Activated CD8-positive, alpha-beta memory T cell treated with anti-CD3 and anti-CD28 coated beads, Interleukin-2, amount 50 U/mL, for 24 hours (primary cell): Measurements from ENCODE around the gene SLC28A1.

Experiments
- DNase-seq: peaks from one replicate; pipeline ENCODE4 v3.0.0-alpha.2; 2020; ENCODE audit errors: extremely low read depth

SLC28A1 gene

DNA sequence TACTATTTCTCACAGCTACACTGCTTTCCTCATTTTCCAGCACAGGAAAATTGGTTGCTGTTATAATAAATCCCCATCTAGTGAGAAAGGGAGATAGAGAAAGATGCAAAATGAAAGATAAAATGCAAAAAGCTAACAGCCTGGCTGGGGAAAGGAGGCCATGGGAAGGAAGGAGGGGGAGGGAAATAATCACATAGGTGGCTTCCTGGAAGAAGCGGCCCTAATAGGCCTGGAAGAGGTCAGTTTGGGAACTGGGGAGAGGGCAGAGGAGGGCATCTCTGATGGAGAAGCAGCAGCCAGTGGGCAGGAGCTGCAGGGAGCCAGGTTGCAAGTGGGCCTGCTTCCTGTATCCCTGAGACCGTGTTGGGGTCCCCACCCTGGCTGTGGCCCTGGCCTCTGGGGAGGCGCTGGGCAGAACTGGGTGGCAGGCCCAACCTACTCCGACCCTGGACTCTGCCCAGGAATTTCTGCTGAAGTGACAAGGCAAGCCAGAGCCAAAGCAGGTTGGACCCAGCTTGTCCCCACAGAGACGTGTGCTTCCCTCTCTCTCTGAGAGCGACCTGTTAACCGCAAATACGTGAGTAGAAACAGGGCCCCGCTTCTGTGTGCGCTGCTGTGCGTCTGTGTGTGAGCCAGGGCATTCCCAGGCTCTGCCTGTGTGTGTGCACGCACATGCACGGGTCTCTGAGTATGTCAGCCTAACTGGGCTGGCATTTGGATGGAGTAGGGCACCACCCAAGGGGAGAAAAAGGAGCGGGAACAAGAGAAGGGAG is 1.9 kb downstream of the SLC28A1 start:
- no peak for DNase-seq

DNA sequence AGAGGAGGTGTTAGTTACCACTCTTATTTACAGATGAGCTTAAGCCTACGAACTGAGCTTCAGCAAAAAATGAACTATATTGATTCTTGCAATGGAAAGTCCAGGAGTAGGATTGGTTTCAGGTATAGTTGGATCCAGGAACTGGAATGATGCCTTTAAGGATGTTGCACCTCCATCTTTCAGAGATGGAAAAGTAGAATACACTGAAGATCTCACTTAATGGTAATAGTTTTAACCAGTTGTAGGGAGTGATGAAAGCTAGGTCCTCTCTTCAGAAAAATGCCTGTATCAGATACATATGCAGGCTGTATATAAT is 2.5 kb downstream of the SLC28A1 start:
- DNase-seq: no peak

DNA sequence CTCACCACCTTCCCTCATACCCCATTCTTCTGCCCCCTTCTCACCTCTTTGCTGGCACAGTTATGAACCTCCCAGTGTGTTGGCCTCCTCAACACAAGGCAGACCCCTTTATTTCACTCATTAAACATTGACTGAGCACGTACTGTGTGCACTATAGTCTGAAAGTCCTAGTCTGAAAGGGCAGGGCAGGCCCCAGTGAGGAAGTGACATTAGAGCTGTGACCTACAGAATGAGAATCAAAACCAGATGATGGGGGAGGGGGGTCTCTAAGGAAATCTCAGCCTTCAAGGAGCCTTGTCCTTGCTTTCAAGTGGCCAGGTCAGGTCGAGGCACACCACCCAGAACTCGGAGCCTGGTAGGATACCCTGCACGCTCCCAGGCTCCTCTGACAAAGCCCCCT is 3.5 kb downstream of the SLC28A1 start:
- no peak for DNase-seq

DNA sequence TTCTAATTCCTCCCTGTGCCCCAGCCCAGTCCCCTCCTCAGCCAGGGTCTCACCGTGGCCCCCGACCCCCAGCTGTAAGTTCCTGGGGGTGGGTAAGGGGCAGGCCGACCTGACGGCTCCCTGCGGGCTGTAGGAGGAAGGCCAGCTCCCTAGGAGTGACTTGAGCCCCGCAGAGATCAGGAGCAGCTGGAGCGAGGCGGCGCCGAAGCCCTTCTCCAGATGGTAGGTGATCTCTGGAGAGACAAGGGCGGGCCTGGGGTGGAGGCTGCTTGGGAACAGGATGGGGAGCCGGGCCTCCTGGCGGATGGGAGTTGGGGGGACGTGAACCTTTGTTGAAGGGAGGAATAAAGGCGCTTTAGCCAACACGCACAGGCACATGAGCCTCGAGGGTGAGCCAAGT is 4.2 kb downstream of the SLC28A1 start:
- no peak for DNase-seq

DNA sequence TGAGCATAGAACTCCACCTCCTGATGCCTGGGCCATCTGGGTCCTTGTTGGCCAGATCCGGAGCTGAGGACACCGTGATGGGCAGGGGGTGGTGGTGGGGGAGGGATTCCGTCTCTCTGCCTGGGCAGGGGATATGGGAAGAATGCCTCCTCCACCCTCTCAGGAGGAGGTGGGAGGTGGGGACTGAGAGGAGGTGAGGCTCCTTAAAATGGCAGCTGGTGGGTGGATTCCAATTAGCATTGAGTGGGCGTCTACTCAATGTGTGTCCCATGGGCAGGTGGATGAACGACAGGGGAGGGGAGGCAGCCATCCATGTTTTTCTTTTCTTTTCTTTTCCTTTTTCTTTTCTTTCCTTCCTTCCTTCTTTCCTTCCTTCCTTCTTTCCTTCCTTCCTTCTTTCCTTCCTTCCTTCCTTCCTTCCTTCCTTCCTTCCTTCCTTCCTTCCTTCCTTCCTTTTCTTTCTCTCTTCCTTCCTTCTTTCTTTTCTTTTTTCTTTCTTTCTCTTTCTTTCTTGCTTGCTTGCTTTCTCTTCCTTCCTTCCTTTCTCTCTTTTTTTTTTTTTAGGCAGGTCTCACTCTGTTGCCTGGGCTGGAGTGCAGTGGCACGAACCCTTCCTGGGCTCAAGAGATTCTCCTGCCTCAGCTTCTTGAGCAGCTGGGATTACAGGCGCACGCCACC is 5.0 kb downstream of the SLC28A1 start:
- DNase-seq: no peak

DNA sequence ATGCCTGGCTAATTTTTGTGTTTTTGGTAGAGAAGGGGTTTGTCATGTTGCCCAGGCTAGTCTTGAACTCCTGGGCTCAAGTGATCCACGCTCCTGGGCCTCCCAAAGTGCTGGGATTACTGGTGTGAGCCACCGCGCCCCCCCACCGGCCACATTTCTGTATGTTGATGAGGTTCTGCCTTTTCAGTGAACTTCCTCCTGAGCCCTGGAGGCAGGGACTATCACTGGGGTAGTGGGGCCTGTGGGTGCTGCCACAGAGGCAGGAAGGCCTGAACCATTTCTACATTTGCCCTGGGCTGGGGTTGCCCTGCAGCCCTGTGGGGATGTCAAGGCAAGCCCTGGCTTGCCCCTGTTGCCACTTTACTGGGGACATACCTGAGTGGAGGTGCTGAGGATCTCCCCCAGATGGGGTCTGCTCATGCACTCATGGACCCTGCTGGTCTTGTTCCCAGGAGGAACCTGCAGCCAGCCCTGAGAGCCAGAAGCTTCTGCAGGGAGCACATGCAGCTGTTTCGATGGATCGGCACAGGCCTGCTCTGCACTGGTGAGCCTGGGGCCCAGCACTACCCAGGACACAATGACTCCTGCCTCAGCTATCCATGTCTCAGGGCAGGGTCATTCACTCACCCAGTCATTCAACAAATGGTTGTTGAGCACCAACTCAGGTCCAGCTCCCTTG is 5.7 kb downstream of the SLC28A1 start:
- no peak for DNase-seq

DNA sequence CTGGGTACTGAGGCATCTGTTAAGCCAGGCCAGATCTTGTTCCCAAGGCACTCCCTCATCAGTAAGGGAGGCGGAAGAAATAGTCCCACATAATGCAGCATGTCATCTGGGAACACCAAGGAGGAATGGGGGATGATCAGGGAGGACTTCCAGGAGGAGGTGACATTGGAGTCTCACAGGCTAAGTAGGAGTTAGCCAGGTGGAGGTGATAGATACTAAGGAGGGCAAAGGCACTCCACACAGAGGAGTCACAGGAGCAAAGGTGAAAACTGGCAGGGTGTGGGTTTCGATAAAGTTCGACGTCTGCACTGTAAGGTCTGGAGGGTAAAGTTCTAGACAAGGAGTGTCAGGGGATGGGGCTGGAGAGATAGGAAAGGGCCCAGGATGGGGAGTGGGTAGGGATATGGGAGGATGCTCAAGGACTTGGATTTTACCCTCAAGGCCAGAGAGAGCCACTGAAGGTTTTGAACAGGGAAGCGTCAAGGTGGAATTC is 6.3 kb downstream of the SLC28A1 start:
- DNase-seq: no peak

DNA sequence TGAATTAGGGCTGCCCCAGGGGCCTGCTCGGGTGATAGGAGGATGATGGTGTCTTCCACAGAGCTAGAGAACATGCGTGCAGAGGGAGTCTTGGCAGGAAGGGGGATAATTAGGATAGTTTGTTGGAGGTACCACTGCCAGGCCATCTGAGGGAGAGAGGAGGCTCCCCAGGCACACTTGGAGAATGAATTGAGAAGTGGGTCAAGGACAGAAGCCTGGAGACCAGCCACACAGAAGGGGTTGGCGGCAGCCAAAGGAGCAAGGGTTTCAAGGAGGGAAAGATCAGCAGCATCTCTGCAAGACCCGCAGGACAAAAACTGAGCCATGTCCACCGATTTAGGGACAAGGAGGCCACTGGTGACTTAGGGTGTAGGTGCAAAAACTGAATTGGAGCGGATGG is 6.9 kb downstream of the SLC28A1 start:
- DNase-seq: no peak

DNA sequence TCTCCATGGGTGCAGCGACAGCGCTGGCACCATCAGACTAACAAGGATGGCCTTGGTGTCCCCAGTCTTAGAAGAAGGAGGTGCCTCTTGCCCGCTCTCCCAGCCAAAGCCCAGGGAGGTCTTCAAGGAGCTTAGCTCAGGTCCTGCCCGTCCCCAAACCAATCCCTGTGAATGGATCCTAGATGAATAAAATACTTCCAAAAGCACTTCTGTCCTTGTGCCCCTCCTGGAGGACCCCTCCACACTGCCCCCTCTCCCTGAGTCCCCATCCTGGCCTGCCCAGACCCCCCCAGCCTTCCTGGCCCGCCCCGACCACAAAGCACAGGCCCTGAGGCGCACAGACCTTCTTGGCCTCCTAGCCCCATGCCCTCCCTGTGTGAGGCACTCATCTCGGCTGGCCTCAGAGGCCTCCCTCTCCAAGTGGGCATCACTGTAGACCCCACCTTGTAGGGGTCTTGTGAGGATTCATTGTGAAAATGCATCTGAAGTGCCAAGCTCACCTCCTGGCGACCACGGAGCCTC is 8.4 kb downstream of the SLC28A1 start:
- DNase-seq: no peak

DNA sequence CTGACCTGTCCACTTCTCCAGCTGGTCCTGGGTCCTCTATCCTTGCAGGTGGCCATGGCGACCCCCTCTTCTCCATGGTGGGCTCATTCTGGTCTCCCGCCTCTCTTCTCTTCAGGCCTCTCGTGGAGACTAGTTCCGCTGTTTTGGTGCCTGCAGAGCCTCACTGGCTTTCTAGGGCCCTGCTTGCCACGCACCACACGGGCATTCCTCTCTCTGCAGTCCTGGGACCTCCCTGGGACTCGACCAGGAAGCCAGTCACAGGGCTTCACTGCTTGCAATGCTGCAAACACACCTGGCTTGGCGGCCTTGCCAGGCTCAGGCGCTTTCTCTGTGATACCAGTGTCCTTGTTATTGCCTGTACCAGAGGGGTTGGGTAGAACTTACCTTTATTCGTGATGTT is 9.1 kb downstream of the SLC28A1 start:
- DNase-seq: no peak

DNA sequence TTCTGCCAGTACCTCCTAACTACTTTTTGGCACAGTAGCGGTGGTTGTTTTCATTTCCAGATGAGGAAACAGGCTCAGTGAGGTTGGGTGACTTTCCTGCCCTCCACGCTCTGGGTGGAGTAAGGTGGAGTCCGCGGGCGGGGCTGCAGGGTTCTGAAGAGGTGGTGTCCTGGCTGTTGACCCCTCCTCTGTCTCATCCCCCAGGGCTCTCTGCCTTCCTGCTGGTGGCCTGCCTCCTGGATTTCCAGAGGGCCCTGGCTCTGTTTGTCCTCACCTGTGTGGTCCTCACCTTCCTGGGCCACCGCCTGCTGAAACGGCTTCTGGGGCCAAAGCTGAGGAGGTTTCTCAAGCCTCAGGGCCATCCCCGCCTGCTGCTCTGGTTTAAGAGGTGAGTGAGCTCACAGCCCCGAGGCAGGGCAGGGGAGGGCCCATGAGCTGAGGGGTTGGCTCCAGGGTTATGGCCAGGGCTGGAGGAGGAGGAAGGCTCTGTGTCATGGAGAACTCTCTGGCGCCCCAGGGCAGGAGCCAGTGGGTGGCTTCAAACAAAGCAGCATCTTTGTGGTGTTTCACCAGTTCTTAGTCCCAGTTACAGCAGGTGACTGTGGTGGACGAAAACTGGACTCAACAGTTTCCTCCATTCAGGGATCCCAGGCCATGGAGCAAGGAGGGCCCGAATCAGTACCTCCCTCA is 10.4 kb downstream of the SLC28A1 start:
- no peak for DNase-seq

DNA sequence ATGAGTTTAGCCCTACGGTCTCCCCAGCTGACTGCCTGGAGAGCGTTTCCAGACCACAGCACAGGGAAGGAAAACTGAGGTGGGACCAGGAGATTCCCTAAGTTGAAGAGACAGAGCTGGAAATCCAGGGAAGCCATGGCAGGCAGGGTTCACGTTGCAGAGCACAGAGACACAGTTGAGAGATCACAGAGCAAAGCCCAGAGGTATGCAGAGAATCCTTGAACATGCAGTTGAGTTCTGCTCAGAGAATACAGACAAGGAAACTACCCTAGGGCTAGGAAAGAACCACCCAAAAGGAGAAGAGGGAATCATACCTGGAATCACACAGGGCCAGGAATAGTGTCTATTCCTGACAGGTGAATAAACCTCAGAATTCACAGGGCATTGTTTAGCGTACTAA is 14.3 kb downstream of the SLC28A1 start:
- no peak for DNase-seq

DNA sequence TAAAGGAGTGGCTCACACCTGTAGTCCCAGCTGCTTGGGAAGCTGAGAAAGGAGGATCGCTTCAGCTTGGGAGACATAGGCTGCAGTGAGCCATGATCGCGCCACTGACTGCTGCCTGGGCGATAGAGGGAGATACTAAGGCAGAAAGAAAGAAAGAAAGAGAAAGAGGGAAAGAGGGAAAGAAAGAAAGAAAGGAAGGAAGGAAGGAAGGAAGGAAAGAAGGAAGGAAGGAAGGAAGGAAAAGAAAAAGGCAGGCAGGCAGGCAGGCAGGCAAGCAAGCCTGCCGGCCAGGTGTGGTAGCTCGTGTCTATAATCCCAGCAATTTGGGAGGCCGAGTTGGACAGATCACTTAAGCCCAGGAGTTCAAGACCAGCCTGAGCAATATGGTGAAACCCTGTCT is 15.3 kb downstream of the SLC28A1 start:
- no peak for DNase-seq

DNA sequence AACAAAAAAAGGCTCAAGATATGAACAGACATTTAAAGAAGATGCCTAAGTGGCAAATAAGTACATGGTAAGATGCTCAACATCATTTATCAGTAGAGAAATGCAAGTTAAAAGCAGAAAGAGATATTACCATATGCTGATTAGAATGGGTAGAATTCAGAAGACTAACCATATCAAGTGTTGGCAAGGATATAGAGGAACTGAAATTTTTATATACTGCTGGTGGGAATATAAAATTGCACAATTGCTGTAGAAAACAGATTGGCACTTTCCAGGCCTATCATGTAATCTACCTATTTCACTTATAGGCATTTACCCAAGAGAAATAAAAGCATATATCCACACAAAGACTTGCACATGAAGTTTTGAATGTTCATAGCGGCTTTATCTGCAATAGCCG is 17.1 kb downstream of the SLC28A1 start:
- DNase-seq: no peak

DNA sequence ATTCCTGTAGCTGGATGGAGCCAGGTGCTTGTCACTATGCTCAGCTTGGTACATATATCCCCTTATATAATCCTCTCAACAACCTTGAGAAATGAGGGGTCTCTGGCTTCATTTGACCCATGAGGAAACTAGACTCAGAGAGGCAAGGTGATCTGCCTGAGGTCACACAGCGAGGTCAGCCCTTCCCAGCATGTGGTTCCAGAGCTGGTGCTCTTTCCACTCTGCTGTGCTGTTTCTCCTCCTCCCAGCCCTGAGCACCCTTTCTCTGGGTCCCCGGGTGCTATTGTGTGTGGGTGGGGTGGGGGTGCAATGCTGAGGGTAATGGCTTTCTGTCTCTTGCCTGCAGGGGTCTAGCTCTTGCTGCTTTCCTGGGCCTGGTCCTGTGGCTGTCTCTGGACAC is 19.3 kb downstream of the SLC28A1 start:
- no peak for DNase-seq

DNA sequence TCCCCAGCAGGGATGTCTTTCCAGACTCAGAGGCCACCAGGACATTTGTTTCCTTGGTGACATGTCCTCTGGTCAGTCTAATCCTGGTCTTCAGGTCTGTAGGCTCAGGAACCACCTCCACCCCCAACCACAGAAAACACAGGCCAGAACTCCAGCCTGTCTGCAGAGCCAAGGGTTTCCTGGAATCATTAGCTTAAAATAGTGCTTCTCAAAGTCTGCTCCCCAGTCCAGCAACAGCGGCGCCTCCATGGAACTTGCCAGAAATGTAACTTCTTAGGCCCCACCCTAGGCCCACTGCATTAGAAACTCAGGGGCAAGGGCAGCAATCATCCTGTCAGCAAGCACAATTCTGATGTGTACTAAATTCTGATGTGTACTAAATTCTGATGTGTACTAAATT is 20.0 kb downstream of the SLC28A1 start:
- no peak for DNase-seq

DNA sequence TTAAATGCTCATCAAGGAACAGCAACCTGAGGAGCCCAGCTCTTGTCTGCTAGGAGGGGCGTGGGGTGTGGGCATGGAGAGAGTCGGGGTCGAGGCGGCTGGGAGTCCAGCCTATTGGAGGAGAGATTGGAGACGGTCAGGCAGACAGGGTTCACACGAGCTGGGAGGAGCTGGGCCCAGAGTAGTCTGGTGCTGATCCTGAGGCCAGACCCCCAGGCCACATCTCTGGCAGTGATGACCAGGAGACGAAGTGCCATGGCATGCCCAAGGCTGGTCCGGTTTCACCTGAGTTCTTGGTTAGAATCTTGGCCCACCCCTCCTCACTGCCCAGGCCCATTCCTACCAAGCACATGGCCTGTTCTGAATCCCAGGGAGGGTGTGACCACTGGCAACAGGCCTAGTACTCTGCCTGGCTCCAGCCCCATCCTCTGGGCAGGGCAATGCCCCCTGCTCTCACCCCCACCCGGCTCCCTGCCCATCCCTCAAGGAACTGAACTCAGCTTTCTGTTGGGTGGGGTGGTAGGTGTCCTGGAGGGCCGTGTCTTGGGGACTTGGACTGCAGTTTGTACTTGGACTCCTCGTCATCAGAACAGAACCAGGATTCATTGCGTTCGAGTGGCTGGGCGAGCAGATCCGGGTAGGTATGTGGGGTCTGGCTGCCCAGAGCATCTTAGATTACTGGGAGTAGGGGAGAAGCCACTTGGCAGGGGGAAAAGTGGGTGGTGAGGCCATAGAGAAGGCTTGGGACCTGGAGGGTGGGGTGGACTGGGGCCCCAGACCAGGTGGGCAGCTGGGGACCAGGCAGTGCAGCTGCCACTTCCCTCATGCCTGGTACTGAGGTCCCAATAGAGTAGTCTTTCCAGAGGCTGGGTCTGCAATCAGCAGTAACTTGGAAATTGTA is 20.8 kb downstream of the SLC28A1 start:
- no peak for DNase-seq

DNA sequence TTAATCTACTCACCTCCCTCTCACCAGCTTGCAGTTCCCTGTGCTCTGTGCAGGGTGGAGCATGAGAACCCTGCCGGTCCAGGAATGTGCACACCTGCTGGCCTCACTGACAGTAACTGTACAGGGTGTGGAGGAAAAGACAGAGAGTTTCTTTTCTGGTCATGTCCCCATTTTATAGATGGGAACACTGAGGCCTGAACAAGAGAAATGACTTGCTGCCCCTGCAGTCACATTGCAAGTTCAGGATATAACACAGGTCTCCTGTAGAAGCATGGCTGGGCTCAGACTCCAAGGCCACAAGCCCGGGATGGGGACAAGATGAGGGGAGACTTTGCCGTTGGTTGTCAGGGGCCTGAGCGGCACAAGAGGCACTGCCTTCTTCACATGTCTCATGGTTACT is 23.3 kb downstream of the SLC28A1 start:
- no peak for DNase-seq

DNA sequence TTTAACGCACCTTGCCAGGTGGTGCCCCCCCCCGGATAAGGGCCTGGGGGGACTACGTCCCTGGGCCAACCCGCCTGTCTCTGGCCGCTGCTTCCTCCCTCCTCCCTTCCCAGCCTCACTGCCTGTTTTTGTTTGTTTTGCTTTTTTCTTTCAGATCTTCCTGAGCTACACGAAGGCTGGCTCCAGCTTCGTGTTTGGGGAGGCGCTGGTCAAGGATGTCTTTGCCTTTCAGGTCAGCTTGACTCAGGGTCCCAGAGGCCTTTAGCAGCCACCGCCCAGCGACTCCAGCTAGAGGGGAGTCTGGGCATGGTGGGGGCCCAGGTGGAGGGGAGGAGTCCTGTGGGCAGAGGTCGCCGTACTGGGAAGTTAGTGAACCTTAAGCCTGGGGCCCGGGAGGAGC is 24.1 kb downstream of the SLC28A1 start:
- no peak for DNase-seq

DNA sequence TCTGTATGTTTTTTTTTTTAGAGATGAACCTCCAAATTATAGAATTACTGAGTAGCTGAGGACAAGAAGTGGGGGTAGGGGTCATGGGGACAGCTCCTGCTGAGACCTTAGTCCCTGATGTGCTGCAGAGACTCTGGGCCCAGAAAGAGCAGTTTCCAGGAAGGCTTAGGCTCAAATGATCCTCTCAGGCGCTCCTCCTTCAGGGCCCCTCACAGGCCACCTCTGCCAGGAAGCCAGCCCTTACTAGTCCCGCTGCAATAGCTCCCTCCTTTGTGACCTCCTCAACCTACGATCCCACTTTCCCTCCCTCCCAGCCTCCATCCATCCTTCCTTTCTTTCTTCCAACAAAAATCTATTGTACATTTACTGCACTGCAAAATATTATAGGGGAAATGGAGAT is 24.6 kb downstream of the SLC28A1 start:
- no peak for DNase-seq

DNA sequence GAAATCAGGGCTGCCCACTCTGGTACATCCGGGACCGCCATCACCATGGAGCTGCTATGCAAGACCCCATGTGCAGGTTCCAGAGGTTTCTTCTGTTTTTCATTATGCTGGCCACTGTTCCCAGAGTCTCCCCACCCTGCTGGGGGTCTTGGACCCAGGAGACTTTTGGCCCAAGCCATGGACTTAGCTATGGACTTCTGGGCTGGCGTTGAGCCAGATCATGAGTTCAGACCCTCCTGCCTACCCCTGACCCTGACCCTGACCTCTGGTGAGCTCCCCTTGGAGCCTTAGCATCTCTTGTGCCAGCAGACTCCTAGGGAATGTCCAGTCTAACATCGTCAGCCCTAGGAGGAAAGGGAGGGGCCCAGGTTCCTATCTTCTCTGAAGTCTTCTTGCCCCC is 25.3 kb downstream of the SLC28A1 start:
- DNase-seq: no peak
